GM21528 (cell line): ENCODE results near the gene DGCR2.

Experiments
- ATAC-seq: cut with Tn5 transposase; IDR thresholded peaks from one replicate; pipeline ENCODE4 v1.9.1; 2021; ENCODE audit warnings: mild to moderate bottlenecking, moderate library complexity; ENCODE audit not compliant: unreplicated experiment, low FRiP score

The DGCR2 gene

DNA sequence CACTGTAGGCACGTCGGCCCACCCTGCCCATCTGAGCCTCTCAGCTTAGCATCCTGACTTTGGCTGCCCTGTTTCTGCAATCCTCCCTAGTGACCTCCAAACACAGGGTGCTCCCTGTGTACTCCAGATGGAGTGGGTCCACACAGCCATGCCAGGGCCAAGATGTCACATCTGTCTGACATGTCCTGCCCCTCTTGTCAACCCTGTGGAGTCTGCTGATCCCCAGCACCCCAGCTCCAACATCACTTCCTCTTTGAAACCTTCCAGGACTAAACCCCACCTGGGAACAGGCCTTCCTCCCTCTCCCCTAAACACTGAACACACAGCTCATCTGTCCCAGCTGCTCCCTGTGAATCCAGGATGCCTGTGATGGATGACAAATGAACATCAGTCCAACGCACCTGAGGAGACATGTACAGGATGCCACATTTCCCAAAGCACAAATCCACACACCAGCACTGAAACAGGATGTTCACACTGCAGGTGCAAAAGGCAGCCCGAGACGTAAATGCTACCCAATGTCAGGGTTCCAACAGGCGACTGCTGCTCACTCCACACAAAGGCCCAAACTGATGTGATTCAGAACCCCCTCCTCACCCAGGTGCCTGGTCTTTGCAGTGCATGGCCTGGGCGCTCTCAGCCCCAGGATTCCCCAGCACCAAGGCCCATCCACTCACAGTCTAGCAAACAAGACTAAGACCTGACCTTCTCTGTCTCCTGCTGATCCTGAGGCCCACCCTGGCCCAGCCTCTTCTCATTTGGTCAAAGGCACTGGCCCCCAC is 6.9 kb upstream of the DGCR2 start:
- ATAC-seq, result no peak

GRCh38 chr22:19128009-19128401 is 5.8 kb upstream of the DGCR2 start:
- ATAC-seq, result no peak

DNA sequence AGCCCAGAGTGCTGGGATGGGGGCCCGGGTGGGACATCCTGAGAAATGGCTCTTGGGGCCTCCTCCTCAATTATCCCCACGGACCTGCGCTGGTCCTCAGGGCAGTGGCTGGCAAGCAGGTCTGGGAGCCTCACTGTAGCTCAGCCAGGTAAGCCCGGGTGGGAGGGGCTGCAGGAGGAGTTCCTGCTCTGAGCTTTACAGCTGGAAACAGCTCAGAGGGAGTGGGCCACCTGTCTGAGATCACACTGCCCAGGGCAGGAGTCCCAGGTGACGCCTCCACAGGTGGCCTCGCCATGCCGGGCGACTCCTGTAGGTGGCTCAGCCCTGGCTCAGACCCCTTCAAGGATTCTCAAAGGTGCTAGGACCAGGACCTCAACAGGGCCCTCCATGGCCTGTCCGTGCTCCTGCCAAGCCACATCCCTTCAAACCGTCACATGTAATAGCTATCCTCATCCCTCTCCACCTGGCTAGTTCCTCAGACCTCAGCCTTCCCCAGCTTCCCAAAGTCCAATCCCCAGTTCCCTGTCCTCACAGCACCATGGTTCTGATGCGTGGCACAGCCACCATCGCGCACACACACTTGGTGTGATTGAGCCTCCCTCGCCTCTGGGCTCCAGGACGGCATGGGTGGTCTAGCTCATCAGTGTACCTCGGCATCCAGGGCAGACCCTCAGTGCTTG is 5.3 kb upstream of the DGCR2 start:
- ATAC-seq, result no peak

DNA sequence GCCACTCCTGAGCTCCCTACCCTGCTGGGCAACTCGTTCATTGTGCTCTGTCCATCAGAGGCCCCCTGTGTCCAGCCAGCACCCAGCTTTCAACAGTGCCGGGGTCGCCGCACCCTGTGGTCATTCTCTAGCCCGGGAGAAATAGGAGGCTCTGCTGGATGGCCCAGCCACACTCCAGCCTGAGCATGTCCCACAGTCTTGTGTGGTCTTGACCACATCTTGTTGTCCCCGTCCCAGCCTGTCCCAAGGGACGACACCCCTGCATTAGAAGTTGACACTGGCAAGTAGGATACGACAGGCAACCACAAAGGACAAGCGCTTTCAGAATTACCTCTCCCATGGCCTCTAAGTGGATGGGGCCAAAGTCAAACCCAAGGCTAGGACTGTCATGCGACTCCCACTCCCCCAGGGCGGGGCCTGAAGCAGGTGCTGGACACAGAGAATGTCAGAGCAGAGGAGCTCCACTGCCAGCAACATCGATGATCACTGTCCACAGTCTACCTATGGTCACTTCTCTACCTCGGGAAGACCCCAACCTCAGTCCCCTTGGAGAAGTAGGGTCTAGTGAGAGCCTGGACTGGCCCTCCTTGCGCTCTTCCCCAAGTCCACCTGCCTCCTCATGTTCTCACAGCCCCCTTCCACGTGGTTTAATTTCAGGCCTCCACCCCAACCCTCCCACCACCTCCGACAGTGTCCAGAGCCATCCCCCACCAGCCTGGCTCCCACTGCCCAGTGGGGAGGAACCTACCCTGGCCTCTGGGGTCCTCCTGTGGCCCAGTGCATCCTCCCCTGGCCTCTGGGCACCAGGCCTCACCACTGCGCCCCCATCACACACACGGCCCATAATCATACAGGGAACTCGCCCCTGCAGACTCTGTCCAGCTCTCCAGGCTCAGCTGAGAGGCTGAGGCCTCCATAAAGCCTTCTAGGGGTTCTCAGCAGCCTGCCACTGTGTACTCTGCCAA is 4.4 kb upstream of the DGCR2 start:
- no peak for ATAC-seq

GRCh38 chr22:19125474-19126308 is 3.5 kb upstream of the DGCR2 start:
- ATAC-seq, result no peak

GRCh38 chr22:19125011-19125410 is 2.8 kb upstream of the DGCR2 start:
- no peak for ATAC-seq

DNA sequence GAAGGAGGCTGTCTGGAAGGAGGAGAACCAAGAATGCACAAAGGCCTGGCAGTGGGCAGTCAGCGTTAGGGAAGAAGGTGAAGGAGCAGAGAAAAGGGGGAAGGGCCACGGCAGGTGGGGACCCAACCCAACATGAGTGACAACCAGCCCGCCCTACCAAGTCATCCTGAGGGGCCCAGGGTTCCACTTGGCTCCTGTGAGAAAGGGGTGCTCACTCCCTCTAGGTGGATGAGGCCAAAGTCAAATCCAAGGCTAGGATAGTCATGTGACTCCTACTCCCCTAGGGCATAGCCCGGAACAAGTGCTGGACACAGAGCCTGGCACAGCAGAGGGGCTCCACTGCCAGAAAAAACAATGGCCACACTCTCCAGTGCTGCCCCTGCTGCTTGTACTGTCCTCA is 2.2 kb upstream of the DGCR2 start:
- no peak for ATAC-seq

- ATAC-seq, result no peak
Observed at GRCh38 chr22:19123936-19124335, 1.7 kb upstream of the DGCR2 start.

GRCh38 chr22:19122752-19123492 is 710 bp upstream of the DGCR2 start:
- ATAC-seq, result no peak

DNA sequence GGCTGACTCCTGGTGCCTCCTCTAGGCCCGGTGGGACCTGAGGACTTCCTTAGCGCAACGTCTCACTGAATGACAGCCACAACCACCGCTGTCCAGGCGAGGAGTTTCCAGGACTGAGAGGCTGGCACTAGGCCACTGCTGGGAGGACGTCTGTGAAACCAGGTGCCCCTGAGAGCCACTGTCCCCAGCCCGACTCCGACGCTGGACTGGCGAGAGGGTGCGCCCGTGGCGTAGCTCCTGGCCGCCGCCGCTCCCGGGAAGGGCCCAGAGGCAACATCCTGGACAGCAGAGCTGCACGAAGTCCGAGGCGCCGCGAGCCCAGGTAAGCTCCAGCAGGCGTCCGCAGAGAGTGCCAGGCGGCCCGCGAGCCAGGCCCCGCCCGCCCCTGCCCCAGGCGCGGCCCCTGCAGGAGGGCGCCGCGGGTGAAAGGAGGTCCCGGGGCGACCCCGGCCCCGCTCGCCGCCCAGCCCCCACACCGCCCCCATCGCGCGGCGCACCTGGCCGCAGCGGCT is 525 bp downstream of the DGCR2 start:
- peak; percentile 28 for ATAC-seq

DNA sequence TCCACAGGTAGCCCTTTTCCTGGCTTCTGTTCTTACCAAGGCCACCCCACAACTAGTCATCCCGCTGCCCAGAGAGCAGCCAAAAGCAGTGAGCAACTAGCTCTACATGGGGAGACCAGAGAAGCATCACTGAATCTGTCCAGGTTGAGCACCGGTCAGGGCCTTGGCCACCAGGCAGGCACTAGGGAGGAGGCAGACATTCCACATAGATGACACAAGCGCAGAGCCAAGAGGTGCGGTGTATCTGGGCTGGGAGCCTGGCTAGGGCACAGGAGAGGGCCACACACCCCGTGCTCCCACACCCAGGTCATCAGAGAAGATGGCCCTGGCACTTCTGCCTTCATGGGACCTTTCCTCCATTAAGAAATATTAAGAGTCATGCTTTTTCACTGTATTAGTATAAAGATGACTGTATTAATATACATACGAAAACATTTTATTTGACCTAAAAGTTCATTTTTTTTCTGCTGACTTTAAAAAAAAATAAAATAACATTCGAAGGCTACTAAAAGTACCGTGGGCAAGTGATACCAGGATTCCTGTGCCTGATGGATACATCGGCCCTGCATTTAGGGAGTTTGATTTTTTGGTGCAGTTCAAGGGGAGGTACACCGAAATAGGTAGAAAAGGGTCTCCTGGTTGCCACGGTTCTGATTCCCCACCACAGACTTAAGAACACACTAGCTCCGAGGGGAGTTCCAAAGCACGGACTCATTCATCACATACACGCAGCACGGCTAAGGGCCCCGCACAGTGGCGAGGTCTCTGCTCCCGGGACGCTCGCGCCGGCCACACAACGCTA is 1.2 kb downstream of the DGCR2 start:
- peak; percentile 6 for ATAC-seq

GRCh38 chr22:19119949-19120348 is 2.3 kb downstream of the DGCR2 start:
- ATAC-seq, result no peak

DNA sequence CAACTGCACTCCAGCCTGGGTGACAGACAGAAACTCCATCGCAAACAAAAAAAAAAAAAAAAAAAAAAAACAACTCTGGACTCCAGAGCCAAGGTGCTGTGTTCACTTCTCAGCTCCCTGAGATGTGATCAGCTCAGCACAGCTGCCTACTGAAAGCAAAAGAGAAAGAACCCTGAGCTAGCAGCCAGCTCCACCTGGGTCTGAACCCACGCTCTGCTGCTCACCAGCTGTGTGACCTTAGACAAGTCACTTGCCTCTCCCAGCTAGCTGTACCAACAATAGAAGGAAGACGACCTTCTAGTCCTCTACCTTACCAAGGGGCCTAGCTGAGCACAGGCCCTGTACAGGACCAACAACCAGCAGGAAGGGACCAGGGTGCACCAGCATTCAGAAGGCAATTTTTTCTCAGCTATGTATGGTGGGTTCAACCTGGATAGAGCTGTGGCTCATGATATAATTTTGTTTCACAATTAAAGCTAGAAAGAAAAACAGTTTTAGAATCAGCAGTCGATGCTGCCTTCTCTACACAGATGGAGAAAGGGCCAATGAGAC is 3.8 kb downstream of the DGCR2 start:
- no peak for ATAC-seq

DNA sequence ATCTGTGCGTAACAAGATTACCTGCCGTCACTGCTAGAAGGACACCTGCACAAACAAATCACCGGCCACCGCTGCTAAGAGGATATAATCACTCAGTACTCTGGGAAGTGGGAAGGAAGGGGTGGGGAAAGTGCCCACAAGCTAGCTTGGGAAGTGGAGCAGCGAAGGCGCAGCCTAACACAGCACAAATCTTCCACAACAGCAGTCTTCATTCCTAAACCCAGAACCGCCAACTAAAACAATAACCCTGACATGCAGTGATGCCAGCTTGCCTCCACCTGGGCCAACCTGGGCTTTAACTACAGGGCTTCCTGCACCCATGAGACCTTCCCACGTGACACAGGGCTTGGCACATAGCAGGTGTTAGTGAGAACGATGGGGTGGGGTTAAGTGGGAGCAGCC is 5.1 kb downstream of the DGCR2 start:
- no peak for ATAC-seq

DNA sequence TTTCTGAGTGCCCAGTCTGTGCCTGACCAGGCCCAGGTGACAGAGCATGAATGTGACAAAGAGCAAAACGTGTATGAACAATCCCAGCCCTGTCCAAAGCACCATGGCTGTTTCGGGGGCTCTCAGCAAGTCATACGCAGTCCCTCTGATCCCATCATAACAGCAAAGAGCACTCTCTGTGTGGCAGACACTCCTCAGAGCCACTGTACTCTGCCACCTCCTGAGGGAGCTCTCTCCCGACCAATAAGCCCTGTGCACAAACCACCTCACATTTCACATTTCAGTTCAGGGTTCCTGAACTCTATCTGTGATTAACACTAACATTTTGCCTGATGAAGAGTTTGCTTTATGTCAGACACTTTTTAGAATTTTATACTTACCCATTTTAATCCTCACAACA is 6.6 kb downstream of the DGCR2 start:
- no peak for ATAC-seq

DNA sequence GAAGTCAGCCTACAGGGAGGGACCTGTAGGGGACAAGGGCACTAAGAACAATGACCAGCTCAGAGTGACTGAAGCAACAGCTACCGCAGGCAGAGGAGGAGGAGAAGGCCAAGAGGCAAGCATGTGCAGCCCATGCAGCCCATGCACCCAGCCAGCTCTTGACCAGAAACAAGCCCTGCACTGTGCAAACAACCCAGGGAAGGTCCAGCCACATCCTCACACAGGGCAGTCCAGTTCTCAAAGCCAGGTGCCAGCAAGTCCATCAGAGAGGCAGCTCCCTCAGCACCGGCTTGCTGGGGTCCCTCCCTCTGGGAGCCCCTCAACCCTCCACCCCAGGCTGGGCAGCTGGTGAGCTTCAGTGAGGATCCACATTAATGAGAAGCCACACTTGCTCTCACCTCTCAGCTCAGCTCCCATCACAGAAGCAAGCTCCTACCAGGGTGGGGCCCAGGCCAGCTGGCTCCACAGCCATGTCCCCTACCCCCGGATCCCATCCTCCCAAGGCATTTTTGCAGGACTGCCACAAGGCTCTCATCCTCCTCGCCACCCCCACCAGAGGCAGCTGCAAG is 7.1 kb downstream of the DGCR2 start:
- no peak for ATAC-seq

- ATAC-seq, result no peak
Observed at GRCh38 chr22:19113429-19113828, 8.8 kb downstream of the DGCR2 start.

DNA sequence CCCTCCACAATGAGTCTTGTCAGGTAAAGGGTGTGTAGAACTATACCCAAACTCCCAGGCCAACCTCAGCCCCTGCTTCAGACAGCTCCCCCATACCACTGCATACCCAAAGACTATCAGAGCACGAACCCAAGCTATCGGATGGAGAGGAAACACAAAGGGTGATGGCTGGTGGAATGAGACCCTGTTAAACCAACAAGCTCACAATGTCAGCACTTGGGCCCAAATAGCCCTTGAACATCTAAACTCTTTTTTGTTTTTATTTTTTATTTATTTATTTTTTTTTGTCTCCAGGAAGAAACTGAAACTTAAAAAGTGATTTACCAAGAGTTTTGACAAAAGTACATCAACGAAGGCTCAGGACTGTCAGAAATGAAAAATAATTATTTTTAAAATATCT is 10.6 kb downstream of the DGCR2 start:
- ATAC-seq, result no peak
